Measurements from ENCODE around the gene FRMPD4.

GRCh38 chrX:12469296-12469695 lies 331.0 kb downstream of the FRMPD4 start:
- TF ChIP-seq ZNF384 (IDR thresholded peaks at IDR 0.05) (no peak), TARDBP (IDR thresholded peaks at IDR 0.05) (no peak), SP1 (IDR thresholded peaks at IDR 0.05) (no peak), ELF4 (IDR thresholded peaks at IDR 0.05) (no peak), BHLHE40 (IDR thresholded peaks at IDR 0.05; ENCODE audit: borderline replicate concordance) (no peak), LEF1 (IDR thresholded peaks at IDR 0.05; ENCODE audit: borderline replicate concordance) (no peak), CTBP1 (IDR thresholded peaks at IDR 0.05; ENCODE audit: borderline replicate concordance) (no peak), SUZ12 (IDR thresholded peaks at IDR 0.05) (no peak), NFRKB (IDR thresholded peaks at IDR 0.05) (no peak), FOXM1 (IDR thresholded peaks at IDR 0.05; ENCODE audit: borderline replicate concordance) (no peak), L3MBTL2 (conservative IDR thresholded peaks at IDR 0.05) (no peak), FOXK2 (IDR thresholded peaks at IDR 0.05) (no peak), FOXA1 (IDR thresholded peaks at IDR 0.05) (no peak)

Measured in HEK293T (cell line).